Measurements from ENCODE around the gene ZDHHC14.

DNA sequence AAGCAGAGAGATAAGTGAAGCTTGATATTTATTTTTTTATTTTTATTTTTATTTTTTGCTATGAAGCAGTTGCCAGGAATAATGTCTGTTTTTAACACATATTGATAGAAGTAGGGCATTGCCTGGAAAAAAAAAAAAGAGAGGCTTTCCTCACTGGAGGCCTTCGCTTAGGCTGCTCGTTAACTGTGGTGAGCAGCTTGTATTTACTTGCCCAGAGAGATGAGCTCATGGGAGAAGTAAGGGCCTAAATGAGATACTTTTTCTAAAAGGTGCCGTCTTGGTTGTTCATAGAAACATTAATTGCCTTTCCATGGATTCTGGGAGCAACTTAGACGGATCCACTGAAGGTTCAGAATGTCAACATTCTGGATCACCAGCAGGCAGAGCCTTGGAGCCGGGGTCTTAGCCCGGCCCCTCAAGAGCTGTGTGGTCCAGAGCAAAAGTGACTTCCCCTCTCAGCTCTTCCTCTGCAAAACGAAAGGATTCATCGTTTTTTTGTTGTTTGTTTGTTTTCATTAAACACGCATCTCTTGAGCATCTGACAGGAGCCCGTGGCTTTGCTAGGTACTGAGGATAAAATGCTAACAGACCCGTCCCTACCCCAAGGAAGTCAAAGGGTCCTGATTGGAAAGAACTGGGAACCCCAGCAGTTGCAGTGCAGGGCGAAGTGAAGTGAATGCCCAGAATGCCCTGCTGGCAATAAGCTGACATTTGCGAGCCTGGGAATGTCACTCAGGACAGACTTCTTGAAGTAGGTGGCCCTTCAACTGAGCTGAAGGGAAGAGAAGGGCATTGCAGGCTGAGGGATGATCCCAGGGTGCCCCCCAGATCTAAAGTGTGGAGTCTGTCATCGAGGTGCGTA is 138.5 kb downstream of the ZDHHC14 start:
- TF ChIP-seq, protein P1, sequence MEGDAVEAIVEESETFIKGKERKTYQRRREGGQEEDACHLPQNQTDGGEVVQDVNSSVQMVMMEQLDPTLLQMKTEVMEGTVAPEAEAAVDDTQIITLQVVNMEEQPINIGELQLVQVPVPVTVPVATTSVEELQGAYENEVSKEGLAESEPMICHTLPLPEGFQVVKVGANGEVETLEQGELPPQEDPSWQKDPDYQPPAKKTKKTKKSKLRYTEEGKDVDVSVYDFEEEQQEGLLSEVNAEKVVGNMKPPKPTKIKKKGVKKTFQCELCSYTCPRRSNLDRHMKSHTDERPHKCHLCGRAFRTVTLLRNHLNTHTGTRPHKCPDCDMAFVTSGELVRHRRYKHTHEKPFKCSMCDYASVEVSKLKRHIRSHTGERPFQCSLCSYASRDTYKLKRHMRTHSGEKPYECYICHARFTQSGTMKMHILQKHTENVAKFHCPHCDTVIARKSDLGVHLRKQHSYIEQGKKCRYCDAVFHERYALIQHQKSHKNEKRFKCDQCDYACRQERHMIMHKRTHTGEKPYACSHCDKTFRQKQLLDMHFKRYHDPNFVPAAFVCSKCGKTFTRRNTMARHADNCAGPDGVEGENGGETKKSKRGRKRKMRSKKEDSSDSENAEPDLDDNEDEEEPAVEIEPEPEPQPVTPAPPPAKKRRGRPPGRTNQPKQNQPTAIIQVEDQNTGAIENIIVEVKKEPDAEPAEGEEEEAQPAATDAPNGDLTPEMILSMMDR (optimal IDR thresholded peaks at IDR 0.05 in 1 of 3, IDR thresholded peaks at IDR 0.05 in 1 of 3, conservative IDR thresholded peaks at IDR 0.05 in 1 of 3; ENCODE audit: extremely low read depth in 1 of 3, insufficient read depth in 2 of 3, low read length in 3 of 3) = no peak
- TF ChIP-seq EZH2 (IDR thresholded peaks at IDR 0.05; ENCODE audit: low read length) = no peak
